HG03457 (cell line): ENCODE data around the gene WDR37.
"Not testable (repeated sequence)": the region's sequence is repeated elsewhere in the genome, so short reads cannot be mapped to it uniquely, and the experiment has no call there.

Experiments
- ATAC-seq: cut with Tn5 transposase; IDR thresholded peaks from one replicate; pipeline ENCODE4 v1.9.1; 2021; ENCODE audit warnings: moderate number of reproducible peaks; ENCODE audit not compliant: unreplicated experiment

The WDR37 gene, protein sequence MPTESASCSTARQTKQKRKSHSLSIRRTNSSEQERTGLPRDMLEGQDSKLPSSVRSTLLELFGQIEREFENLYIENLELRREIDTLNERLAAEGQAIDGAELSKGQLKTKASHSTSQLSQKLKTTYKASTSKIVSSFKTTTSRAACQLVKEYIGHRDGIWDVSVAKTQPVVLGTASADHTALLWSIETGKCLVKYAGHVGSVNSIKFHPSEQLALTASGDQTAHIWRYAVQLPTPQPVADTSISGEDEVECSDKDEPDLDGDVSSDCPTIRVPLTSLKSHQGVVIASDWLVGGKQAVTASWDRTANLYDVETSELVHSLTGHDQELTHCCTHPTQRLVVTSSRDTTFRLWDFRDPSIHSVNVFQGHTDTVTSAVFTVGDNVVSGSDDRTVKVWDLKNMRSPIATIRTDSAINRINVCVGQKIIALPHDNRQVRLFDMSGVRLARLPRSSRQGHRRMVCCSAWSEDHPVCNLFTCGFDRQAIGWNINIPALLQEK

DNA sequence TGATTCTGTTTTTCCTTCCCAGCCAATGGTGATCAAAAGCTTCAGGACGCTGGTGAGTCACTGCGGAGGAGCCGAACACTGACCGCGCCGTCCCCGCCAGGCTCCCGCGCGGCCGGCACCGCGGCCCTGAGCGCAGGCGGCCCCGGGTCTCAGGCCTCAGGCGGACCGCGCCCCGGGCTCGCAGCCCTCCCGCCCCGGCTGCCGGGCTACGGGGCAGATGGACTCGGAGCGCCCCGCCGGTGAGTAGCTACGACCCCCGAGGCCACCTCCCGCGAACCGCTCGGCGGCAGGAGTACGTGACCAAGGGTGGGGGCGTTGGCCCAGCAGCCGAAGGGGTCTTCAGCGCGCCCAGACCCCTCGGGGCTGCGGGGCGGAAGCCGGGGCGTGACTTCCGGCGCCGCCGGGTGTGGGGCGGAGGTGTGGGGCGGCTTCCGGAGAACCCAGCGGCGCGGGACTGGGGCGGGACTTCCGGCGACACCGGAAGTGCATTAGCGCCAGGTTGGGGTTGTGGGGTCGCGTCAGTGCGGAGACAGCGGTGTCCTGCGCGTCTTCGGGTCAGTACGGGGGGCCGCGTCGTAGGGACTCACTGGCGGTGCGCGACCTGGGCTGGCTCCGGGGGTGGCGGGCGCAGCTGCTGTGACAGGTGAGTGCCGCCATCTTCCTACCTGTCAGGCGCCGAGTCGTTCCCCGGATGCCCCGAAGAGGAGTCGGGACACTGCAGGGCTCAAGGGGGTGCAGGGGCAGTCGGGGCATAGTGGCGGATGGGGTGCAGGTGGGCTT is at the start of gene WDR37:
WDR37 (plus strand) TSS at position 60 of the 780 bp plus-strand sequence. CDS start 15,771 bp downstream, outside the sequence.
- ATAC-seq: peak; percentile 77

DNA sequence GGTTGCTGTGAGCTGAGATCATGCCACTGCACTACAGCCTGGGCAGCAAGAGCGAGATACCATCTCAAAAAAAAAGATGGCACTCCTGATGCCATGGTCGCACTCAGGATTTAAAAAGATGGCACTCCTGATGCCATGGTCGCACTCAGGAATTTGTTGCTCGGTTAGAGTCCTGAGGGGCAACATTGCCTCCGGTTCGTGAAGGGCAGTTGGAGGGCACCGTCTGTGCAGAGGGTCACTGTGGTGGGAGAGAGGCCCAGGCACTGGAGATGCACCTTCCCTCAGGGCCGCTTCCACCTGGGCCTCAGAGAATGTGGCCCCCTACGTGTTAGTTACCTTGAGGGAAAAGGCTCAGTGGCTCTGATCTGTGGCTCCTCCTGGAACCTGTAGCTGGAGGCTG is 49.6 kb upstream of the WDR37 start:
- no peak for ATAC-seq

DNA sequence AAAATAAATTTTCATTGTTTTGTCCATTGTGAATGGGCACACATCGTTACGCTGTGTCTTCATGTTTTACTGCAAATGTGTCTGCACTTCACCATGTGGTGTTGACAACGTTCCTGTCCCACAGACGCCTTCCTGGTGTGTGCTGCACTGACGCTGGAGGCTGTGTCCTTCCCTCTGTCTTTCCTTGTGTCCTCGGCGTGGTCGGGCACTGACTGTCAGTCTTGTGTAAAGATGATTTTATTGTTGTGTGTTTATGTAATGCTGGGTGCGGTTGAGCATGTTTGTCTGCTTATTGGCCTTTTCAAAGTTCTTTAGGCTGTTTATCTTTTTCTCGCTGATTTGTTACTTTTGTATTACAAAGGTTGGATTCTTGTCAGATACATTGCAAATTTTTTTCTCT is 48.6 kb upstream of the WDR37 start:
- no peak for ATAC-seq

DNA sequence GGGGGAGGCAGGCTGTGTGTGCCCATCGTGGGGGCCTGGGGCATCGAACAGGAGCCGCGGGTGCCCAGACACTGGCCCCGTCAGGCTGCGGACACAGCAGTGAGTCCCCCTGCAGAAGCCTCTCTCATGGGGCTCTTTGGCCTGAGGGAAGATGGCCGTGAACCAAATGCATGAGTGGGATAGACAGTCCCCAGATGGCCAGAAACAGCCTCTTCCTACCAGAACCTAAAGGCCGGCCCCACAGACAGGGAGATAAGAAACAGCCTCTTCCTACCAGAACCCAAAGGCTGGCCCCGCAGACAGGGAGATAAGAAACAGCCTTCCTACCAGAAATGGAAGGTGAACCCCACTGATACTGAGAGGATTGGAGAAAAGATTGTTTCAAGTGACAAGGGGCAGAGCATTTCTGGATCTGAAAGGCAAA is 47.1 kb upstream of the WDR37 start:
- no peak for ATAC-seq

DNA sequence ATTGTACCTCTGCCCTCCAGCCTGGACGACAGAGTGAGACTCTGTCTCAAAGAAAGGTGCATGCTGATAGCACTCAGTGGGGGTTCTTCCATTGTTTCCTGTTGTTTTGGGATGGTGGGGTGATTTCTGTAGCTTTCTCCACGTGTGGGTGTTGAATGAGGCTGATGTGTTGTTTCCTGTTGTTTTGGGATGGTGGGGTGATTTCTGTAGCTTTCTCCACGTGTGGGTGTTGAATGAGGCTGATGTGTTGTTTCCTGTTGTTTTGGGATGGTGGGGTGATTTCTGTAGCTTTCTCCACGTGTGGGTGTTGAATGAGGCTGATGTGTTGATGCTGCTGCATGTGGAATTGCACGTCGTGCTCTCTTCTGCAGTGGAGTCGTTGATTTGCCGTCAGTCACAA is 46.2 kb upstream of the WDR37 start:
- not testable (repeated sequence) for ATAC-seq

GRCh38 chr10:1010703-1011102 is 45.5 kb upstream of the WDR37 start:
- no peak for ATAC-seq

- ATAC-seq: no peak
Measured at GRCh38 chr10:1011696-1012095, 44.5 kb upstream of the WDR37 start.

DNA sequence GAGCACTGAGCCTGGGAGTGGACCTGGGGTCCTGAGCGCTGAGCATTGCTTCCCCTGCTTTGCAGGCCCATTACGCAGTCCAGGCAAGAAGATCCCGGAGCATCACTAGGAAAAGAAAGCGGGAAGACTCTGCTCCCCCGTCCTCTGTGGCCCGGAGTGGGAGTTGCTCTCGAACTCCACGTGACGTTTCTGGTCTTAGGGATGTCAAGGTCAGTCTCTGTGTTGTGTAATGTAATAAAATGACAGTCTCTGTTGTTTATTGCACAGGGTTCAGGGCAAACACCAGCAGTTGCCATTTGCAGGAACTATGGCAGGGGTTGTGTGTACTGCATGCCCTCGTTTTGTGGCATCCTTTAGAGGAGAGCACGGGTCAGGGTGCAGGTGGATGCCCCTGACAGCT is 40.5 kb upstream of the WDR37 start:
- no peak for ATAC-seq

- no peak for ATAC-seq
Measured at GRCh38 chr10:1019362-1019761, 36.8 kb upstream of the WDR37 start.

DNA sequence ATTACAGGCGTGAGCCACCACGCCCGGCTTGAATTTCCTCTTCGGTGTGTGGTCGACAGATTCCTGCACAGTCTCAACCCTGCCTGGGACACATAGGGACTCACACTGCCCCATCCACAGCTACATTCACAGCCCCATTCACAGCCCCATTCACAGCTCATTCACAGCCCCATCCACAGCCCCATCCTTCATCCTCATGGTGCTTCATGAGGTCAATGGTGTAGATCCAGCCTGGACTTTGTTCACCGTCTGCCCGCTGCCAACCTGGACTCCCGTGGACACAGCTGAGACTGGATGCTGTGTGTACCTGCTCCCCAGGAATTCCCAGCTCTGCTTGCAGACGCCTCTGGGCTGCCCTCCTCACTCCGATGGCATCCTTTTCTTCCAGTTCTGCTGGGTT is 35.7 kb upstream of the WDR37 start:
- no peak for ATAC-seq

DNA sequence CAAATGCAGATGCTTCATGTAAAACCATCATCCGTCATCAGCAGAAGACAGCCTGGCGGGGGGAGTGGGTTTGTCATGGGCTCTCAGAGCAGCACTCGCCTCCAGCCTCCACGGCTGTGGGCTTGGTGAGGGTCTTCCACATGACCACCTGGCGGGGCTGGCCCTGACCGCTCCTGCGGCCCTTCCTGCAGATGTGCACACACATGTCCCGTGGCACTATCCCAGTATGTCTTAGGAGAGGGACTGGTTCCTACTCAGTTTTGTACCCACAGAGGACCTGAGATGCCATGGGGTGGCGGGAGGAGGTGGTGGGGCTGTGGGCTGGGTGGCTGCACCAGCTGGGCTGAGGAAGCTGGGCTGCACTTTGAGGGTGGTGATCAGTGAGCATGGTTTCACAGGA is 35.2 kb upstream of the WDR37 start:
- ATAC-seq: no peak

- ATAC-seq: no peak
Measured at GRCh38 chr10:1022413-1022812, 33.8 kb upstream of the WDR37 start.

DNA sequence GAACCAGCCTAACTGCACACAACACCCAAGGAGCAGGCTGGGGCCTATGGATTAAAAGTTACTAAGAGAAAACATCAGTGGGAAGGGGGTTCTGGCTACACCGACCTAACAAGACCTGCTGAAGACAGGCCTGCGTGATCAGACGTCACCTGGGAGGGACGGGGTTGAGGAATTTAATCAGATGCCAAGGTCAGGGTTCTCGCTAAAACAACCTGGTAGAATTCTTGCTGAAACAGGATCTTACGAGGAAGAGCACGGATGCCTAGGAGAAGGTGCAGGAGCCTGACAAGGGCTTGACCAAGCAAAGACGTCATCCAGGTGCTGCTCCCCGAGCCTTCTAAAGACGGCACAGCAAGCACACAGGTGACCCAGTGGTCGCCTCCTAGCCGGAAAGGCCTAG is 32.1 kb upstream of the WDR37 start:
- no peak for ATAC-seq

- ATAC-seq: no peak
Measured at GRCh38 chr10:1025683-1026082, 30.5 kb upstream of the WDR37 start, which contains the start of gene IDI2. TSS of gene IDI2 (minus strand) at chr10:1025859. CDS start at chr10:1024723, 1,136 bp downstream.

GRCh38 chr10:1026578-1026977 is 29.6 kb upstream of the WDR37 start:
- ATAC-seq: no peak

GRCh38 chr10:1029838-1030237 is 26.3 kb upstream of the WDR37 start:
- no peak for ATAC-seq

DNA sequence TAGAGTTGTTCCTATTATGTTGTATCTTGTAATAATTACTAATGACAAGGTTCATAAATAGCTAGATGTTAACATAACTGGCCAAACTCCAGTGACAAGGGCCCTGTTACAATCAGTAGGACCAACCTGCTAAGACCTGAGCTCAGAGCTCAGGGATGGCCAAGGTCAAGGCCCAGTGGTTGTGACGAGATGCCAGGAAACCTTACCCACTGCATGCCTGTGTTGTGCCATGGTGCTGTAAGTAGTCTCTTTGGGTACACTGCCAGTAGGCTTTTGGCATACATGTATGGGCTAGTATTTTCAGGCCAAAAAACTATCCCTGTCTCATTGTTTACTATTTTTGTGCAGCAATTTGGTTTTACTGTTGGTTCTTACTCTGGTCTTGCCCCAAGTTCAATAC is 22.6 kb upstream of the WDR37 start:
- no peak for ATAC-seq

- ATAC-seq: no peak
Measured at GRCh38 chr10:1034758-1035157, 21.4 kb upstream of the WDR37 start.

GRCh38 chr10:1035201-1035600 is 21.0 kb upstream of the WDR37 start:
- ATAC-seq: no peak

- ATAC-seq: no peak
Measured at GRCh38 chr10:1036341-1036791, 19.8 kb upstream of the WDR37 start.

- ATAC-seq: no peak
Measured at GRCh38 chr10:1037098-1037497, 19.1 kb upstream of the WDR37 start.

- not testable (repeated sequence) for ATAC-seq
Measured at GRCh38 chr10:1038769-1039168, 17.4 kb upstream of the WDR37 start.
